A549 (cell line): ENCODE data around the gene CASQ1.

Experiments
- CEBPB ChIP-seq, 2 experiments: fragments of >200 bp in 1 of 2; sonication (Bioruptor Twin) in 1 of 2; formaldehyde crosslinking in 1 of 2; IDR thresholded peaks; 2 replicates each; pipeline ENCODE4 v1.6.1; 2012 to 2016
- CHD2 ChIP-seq: fragments of 150-350 bp; IDR thresholded peaks from 2 replicates; pipeline ENCODE4 v1.6.1; 2014; ENCODE audit warnings: low read length; ENCODE audit not compliant: partially characterized antibody
- CHD4 ChIP-seq: fragments of 200-600 bp; sonication (generic); IDR thresholded peaks from 2 replicates; pipeline ENCODE4 v1.6.1; 2016; ENCODE audit warnings: antibody characterized with exemption, mild to moderate bottlenecking, borderline replicate concordance
- CTCF ChIP-seq: fragments of >200 bp; sonication (Bioruptor Twin); formaldehyde crosslinking; IDR thresholded peaks from 3 replicates; pipeline ENCODE4 v1.5.1; 2016
- ELK1 ChIP-seq: fragments of 150-350 bp; IDR thresholded peaks from 2 replicates; pipeline ENCODE4 v1.6.1; 2014; ENCODE audit warnings: low read depth, mild to moderate bottlenecking, low read length
- EP300 ChIP-seq, 2 experiments: fragments of >200 bp; sonication (Bioruptor Twin); formaldehyde crosslinking; IDR thresholded peaks; 2 replicates in 1 of 2; 3 replicates in 1 of 2; pipeline ENCODE4 v1.6.1; 2016 to 2017
- MAX ChIP-seq: IDR thresholded peaks from 2 replicates; pipeline ENCODE4 v1.6.1; 2012
- PHF8 ChIP-seq: fragments of 200-600 bp; sonication (generic); IDR thresholded peaks from 2 replicates; pipeline ENCODE4 v1.6.1; 2016; ENCODE audit warnings: low read depth, mild to moderate bottlenecking, antibody characterized with exemption, moderate library complexity, borderline replicate concordance
- POLR2A ChIP-seq: IDR thresholded peaks from 2 replicates; pipeline ENCODE4 v1.6.1; 2012; ENCODE audit warnings: mild to moderate bottlenecking, low read length
- RAD21 ChIP-seq, 2 experiments: fragments of >200 bp in 1 of 2; sonication (Bioruptor Twin) in 1 of 2; formaldehyde crosslinking in 1 of 2; IDR thresholded peaks in 1 of 2; conservative IDR thresholded peaks in 1 of 2; 2 replicates in 1 of 2; 3 replicates in 1 of 2; pipeline ENCODE4 v1.6.1; 2012 to 2018; ENCODE audit warnings: inconsistent platforms in 1 of 2
- RFX5 ChIP-seq: fragments of 450-650 bp; IDR thresholded peaks from 2 replicates; pipeline ENCODE4 v1.7.1; 2014; ENCODE audit warnings: antibody characterized with exemption, mild to moderate bottlenecking, moderate library complexity
- RNF2 ChIP-seq: fragments of 200-600 bp; sonication (generic); IDR thresholded peaks from 2 replicates; pipeline ENCODE4 v1.6.1; 2016; ENCODE audit warnings: low read depth, mild to moderate bottlenecking, antibody characterized with exemption, moderate library complexity, borderline replicate concordance
- USF2 ChIP-seq: fragments of 450-650 bp; IDR thresholded peaks from 2 replicates; pipeline ENCODE4 v1.6.1; 2014; ENCODE audit warnings: antibody characterized with exemption

GRCh38 chr1:160196143-160196542 lies 5.8 kb downstream of the CASQ1 start:
- TF ChIP-seq CTCF (no peak), RNF2 (no peak), CEBPB (IDR thresholded peaks at IDR 0.05) (no peak), ELK1 (no peak), POLR2A (no peak), CHD2 (no peak), MAX (no peak), USF2 (no peak), RAD21 (conservative IDR thresholded peaks at IDR 0.05 in 1 of 2, IDR thresholded peaks at IDR 0.05 in 1 of 2) (no peak), EP300 (IDR thresholded peaks at IDR 0.05) (no peak), RFX5 (no peak), CHD4 (no peak), PHF8 (no peak)
